ENCODE results near the gene LUC7L.

The LUC7L gene

GRCh38 chr16:191831-192230 lies 37.4 kb downstream of the LUC7L start:
- TF ChIP-seq EZH2 (IDR thresholded peaks at IDR 0.05; ENCODE audit: borderline replicate concordance, low read depth, low read length, severe bottlenecking) (no peak), CTCF (IDR thresholded peaks at IDR 0.05; ENCODE audit: borderline replicate concordance, extremely low read depth, low read length, poor library complexity, severe bottlenecking) (no peak)
- no peaks in the 10 kb centered on the region for H3K4me1 ChIP-seq (ENCODE audit: insufficient read depth, low read length)
- H3K36me3 ChIP-seq (ENCODE audit: insufficient read depth, low read length), result peaks cover 98% of the 10 kb centered on the region
- H3K9me3 ChIP-seq (ENCODE audit: insufficient read depth, low read length, severe bottlenecking), result no peaks in the 10 kb centered on the region
- no peak overlapping the region for H3K4me2 ChIP-seq (ENCODE audit: insufficient read depth, low read length)
- ATAC-seq (ENCODE audit: insufficient read depth, low read depth) (no peak), DNase-seq (no peak)
- H4K20me1 ChIP-seq (ENCODE audit: insufficient read depth, low read length), result peaks cover 42% of the 10 kb centered on the region
- H3K27ac ChIP-seq (ENCODE audit: low read length), result no peak overlapping the region
- no peak overlapping the region for H2AFZ ChIP-seq (ENCODE audit: low read depth, low read length)
- peaks cover 11% of the 10 kb centered on the region; the same call in 1 of the 2 replicates for H3K79me2 ChIP-seq (ENCODE audit: insufficient read depth, low read length)
- no peak overlapping the region for H3K4me3 ChIP-seq (ENCODE audit: low read depth in 1 of 2, low read length in 2 of 2)
- H3K27me3 ChIP-seq (ENCODE audit: insufficient read depth, low read length, poor library complexity), result no peaks in the 10 kb centered on the region
- H3K9ac ChIP-seq (ENCODE audit: low read depth, low read length), result no peak overlapping the region

- no peaks in the 10 kb centered on the region for H3K4me1 ChIP-seq (ENCODE audit: insufficient read depth, low read length)
- no peak overlapping the region for H2AFZ ChIP-seq (ENCODE audit: low read depth, low read length)
- H3K9ac ChIP-seq (ENCODE audit: low read depth, low read length), result no peak overlapping the region
- no peak overlapping the region for H3K4me2 ChIP-seq (ENCODE audit: insufficient read depth, low read length)
- H3K79me2 ChIP-seq (ENCODE audit: insufficient read depth, low read length), result peaks cover 1% of the 10 kb centered on the region; the same call in 1 of the 2 replicates
- H3K27me3 ChIP-seq (ENCODE audit: insufficient read depth, low read length, poor library complexity), result no peaks in the 10 kb centered on the region
- no peak overlapping the region for H3K4me3 ChIP-seq (ENCODE audit: low read depth in 1 of 2, low read length in 2 of 2)
- H4K20me1 ChIP-seq (ENCODE audit: insufficient read depth, low read length), result peaks cover 41% of the 10 kb centered on the region
- ATAC-seq (ENCODE audit: insufficient read depth, low read depth) (no peak), DNase-seq (no peak)
- H3K36me3 ChIP-seq (ENCODE audit: insufficient read depth, low read length), result peaks cover 85% of the 10 kb centered on the region
- no peak overlapping the region for H3K27ac ChIP-seq (ENCODE audit: low read length)
- TF ChIP-seq EZH2 (IDR thresholded peaks at IDR 0.05; ENCODE audit: borderline replicate concordance, low read depth, low read length, severe bottlenecking), result no peak
- no peak for TF ChIP-seq CTCF (IDR thresholded peaks at IDR 0.05; ENCODE audit: borderline replicate concordance, extremely low read depth, low read length, poor library complexity, severe bottlenecking)
- H3K9me3 ChIP-seq (ENCODE audit: insufficient read depth, low read length, severe bottlenecking), result no peaks in the 10 kb centered on the region
Measured at GRCh38 chr16:189604-190186, 39.6 kb downstream of the LUC7L start.

- Histone ChIP-seq H2AFZ (ENCODE audit: low read depth, low read length) (no peak overlapping the region), H3K79me2 (ENCODE audit: insufficient read depth, low read length) (no peaks in the 10 kb centered on the region), H3K4me1 (ENCODE audit: insufficient read depth, low read length) (no peaks in the 10 kb centered on the region), H3K36me3 (ENCODE audit: insufficient read depth, low read length) (peaks cover 80% of the 10 kb centered on the region), H3K4me3 (ENCODE audit: low read depth in 1 of 2, low read length in 2 of 2) (no peak overlapping the region), H4K20me1 (ENCODE audit: insufficient read depth, low read length) (peaks cover 42% of the 10 kb centered on the region), H3K9ac (ENCODE audit: low read depth, low read length) (no peak overlapping the region), H3K4me2 (ENCODE audit: insufficient read depth, low read length) (no peak overlapping the region), H3K9me3 (ENCODE audit: insufficient read depth, low read length, severe bottlenecking) (no peaks in the 10 kb centered on the region), H3K27ac (ENCODE audit: low read length) (peak overlapping the region; percentile 32; the same call in 1 of the 2 replicates), H3K27me3 (ENCODE audit: insufficient read depth, low read length, poor library complexity) (no peaks in the 10 kb centered on the region)
- ATAC-seq (ENCODE audit: insufficient read depth, low read depth) (peak; percentile 83), DNase-seq (peak; percentile 53)
- TF ChIP-seq EZH2 (IDR thresholded peaks at IDR 0.05; ENCODE audit: borderline replicate concordance, low read depth, low read length, severe bottlenecking), result no peak
- TF ChIP-seq CTCF (IDR thresholded peaks at IDR 0.05; ENCODE audit: borderline replicate concordance, extremely low read depth, low read length, poor library complexity, severe bottlenecking), result peak; percentile 74
Measured at GRCh38 chr16:188674-189073, 40.6 kb downstream of the LUC7L start.

Measured in DND-41 (cell line).